Duodenal mucosa (tissue), 2 donors: ENCODE data around the gene NPSR1.
"Not testable (repeated sequence)": the region's sequence is repeated elsewhere in the genome, so short reads cannot be mapped to it uniquely, and the experiment has no call there.

Experiments
- H3K27ac ChIP-seq: one replicate; pipeline ENCODE4 v1.7.0; 2013; ENCODE audit warnings: low read depth, low read length
- H3K27me3 ChIP-seq, 2 donors: one replicate each; pipeline ENCODE4 v1.7.0; 2013; ENCODE audit warnings: low read length in 2 of 2, control low read depth in 1 of 2; ENCODE audit not compliant: insufficient read depth in 2 of 2, control insufficient read depth in 1 of 2
- H3K36me3 ChIP-seq, 2 donors: one replicate each; pipeline ENCODE4 v1.7.0; 2013; ENCODE audit warnings: low read length in 2 of 2, control low read depth in 1 of 2; ENCODE audit not compliant: insufficient read depth in 2 of 2, control insufficient read depth in 1 of 2
- H3K4me1 ChIP-seq, 2 donors: one replicate each; pipeline ENCODE4 v1.7.0; 2013; ENCODE audit warnings: low read length in 2 of 2, control low read depth in 1 of 2; ENCODE audit not compliant: insufficient read depth in 2 of 2, control insufficient read depth in 1 of 2
- H3K4me3 ChIP-seq, 2 donors: one replicate each; pipeline ENCODE4 v1.7.0; 2013; ENCODE audit warnings: low read length in 2 of 2, low read depth in 1 of 2
- H3K9ac ChIP-seq, 2 donors: one replicate each; pipeline ENCODE4 v1.7.0; 2013; ENCODE audit warnings: low read length in 2 of 2, low read depth in 1 of 2
- H3K9me3 ChIP-seq, 2 donors: one replicate each; pipeline ENCODE4 v1.7.0; 2013; ENCODE audit warnings: low read length in 2 of 2, control low read depth in 1 of 2; ENCODE audit not compliant: control insufficient read depth in 1 of 2

The NPSR1 gene

DNA sequence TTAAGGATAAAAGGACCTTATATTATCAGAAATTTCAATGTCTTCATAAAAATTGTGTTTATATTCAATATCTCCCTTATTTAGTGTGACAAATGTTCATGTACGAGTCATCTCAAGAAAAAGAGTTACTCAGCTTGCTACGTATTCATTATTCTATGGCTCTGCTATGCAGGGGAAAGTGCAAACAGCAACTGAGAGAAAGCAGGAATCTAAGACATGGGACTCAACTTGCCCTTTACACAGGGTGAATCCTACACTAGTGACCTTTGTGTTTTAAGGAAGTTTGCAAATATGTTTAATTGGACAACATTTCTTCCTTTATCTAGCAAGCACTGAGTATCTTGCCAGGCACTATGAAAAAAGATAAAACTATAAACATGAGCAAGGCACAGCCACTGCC lies 104.7 kb downstream of the NPSR1 start:
- Histone ChIP-seq H3K27me3 (no peaks in the 10 kb centered on the region), H3K4me1 (no peaks in the 10 kb centered on the region), H3K9ac (no peak overlapping the region), H3K4me3 (no peak overlapping the region), H3K27ac (no peak overlapping the region), H3K9me3 (no peaks in the 10 kb centered on the region), H3K36me3 (no peaks in the 10 kb centered on the region)

DNA sequence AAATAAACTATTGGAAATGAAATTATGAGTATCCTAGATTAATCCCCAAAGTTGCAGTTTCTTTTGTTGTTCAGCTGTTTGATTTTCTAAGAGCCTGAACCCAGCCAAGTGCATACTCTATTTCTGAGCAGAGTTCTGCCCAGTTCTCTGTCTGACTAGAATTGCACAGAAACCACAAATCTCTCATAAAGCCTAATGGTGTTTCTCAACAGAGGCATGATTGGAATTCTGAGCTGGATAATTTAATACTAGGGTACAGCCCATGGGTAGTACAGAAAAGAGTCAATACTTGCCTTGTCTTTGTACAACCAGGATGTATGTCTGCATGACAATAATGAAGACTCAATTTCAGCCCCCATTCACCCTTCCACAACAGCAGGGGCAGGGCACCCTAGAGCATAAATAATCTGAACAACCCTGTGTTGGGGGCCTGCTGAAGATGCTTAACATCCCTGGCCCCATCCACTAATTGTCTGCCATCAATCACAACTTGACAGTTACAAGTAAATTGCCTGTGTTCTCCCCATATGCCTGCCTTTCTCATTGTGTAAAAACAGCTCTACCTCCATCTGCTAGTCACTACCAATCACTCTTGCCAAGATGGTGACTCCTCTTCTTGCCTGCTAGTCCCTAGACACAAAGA lies 114.4 kb downstream of the NPSR1 start:
- Histone ChIP-seq H3K27me3 (no peaks in the 10 kb centered on the region), H3K4me1 (no peaks in the 10 kb centered on the region), H3K27ac (no peak overlapping the region), H3K36me3 (no peaks in the 10 kb centered on the region), H3K9me3 (peaks cover 0 to 2% of the 10 kb centered on the region in 2 donors), H3K9ac (no peak overlapping the region), H3K4me3 (no peak overlapping the region)

DNA sequence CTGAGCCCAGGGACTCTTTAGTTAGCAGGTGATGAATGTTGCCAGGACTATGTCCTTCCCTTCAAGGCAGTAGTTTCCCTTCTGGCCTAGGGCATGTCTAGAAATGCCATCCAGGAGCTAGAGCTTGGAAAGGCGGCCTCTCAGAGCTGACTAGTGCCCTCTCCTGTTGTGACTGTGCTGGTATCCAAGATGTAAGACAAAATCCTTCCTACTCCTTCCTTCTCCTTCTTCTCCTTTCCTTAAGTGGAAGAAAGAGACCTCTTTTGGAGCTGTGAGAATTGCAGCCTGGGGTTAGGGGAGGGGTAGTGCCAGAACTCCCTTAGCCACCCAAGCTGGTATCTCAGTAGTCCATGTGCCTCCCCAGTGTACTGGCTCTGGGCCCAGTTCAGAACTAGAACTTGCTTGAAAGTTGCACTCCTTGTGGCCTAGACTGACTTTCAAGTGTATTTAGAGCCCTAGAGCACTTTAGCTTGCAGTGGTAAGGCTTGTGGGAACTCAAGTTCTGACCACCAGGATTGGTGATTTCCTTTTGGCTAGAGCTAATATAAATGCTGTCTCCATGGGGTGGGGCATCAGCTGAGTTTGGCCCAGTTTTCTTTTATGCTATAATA lies 118.8 kb downstream of the NPSR1 start:
- Histone ChIP-seq H3K4me3 (no peak overlapping the region), H3K9ac (no peak overlapping the region), H3K9me3 (peaks cover 0 to 5% of the 10 kb centered on the region in 2 donors), H3K4me1 (no peaks in the 10 kb centered on the region), H3K27ac (no peak overlapping the region), H3K36me3 (no peaks in the 10 kb centered on the region), H3K27me3 (no peaks in the 10 kb centered on the region)

DNA sequence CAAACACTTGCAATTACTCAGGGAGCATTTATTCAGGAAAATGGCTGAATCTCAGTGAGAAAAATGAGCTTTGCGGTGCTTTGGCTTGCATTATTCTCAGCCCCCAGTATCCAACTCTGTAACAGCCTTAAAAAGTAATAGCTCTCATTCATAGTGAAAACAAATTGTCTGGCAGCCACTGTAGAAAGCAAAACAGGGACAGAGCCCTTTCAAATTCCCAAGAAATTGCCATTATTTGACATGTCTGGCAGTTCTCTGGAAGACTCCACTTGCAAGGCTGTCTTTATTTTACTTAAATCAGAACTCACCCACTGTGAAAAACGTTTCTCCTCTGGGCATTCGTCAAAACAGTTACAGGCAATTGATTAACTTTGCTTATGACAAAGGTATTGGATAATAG lies 122.5 kb downstream of the NPSR1 start:
- H3K27me3 ChIP-seq: no peaks in the 10 kb centered on the region
- H3K9ac ChIP-seq: no peak overlapping the region
- no peaks in the 10 kb centered on the region for H3K36me3 ChIP-seq
- H3K9me3 ChIP-seq: peaks cover 4 to 11% of the 10 kb centered on the region in 2 donors
- H3K4me1 ChIP-seq: no peaks in the 10 kb centered on the region
- H3K27ac ChIP-seq: no peak overlapping the region
- H3K4me3 ChIP-seq: no peak overlapping the region

DNA sequence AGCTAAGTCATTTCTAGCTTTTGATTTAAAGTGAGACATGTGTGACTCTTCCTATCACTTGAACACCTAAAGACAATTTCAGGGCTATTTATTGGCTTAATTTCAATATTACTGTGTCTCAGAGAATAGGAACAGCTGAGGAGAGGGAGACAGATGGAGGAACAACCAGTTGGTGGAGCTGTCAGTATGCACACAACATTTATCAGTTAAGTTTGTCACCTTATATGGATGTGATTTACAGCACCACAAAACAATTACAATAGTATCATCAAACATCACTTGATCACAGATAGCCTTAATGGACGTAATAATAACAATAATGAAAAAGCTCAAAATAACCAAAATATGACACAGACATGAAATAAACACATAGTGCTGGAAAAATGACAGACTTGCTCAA lies 129.6 kb downstream of the NPSR1 start:
- Histone ChIP-seq H3K9ac (no peak overlapping the region), H3K4me1 (no peaks in the 10 kb centered on the region), H3K27ac (no peak overlapping the region)

DNA sequence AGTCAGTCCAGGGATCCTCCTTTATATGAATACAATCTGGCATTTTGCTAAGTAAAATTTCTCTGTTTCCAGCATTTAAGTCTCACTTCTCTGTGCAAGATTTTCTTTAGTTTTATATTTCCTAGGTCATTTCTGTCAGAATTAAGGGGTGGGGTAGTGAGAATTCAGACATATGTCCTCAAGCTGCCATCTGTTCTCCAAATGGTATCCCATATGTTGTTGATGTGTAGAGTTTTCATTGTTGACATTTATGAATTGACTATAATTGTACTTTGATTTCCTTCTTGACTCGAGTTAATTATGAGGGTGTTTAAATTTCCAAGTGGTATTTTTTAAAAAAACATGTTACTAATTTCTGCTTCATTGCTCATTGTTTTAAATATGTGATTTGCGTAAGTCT lies 148.8 kb downstream of the NPSR1 start:
- no peak overlapping the region for H3K27ac ChIP-seq
- H3K27me3 ChIP-seq: no peaks in the 10 kb centered on the region
- H3K9ac ChIP-seq: no peak overlapping the region
- H3K4me3 ChIP-seq: no peak overlapping the region
- H3K36me3 ChIP-seq: no peaks in the 10 kb centered on the region
- no peaks in the 10 kb centered on the region for H3K4me1 ChIP-seq
- no peaks in the 10 kb centered on the region for H3K9me3 ChIP-seq

More for the DNA sequence above, 129.6 kb downstream of the NPSR1 start:
- H3K9me3 ChIP-seq: no peaks in the 10 kb centered on the region
- H3K36me3 ChIP-seq: no peaks in the 10 kb centered on the region
- no peaks in the 10 kb centered on the region for H3K27me3 ChIP-seq
- H3K4me3 ChIP-seq: no peak overlapping the region

DNA sequence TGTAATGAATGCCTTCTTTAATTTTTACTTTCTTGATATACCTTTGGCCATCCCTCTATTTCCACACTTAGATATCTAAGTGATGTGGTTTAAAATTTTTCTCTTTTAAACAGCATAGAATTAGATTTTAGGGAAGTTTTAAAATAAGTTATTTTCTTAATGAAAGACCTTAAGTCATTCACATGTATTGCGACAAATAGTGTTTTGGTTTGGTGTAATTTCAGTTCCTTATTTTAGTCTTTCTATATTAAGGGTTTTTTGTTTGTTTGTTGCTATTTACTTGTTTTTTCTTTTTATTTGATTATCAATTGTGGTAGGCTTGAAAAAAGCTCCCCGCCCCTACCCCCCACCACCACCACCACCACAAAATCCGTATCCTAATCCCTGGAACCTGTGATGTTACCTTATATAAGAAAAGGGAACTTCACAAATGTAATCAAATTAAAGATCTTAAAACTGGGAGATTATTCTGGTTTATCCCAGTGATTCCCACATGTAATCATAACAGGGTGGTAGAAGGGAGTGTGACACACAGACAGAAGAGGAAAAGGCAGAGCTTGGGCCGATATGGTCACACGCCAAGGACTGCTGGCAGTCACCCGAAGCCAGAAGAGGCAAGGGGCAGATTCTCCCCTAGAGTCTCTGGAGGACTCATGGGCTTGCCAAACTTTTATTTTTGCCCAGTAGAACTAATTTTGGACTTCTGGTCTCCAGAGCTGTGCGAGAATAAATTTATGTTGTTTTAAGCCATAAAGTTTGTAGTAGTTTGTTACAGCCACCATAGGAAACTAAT lies 149.7 kb downstream of the NPSR1 start:
- no peaks in the 10 kb centered on the region for H3K4me1 ChIP-seq
- no peaks in the 10 kb centered on the region for H3K27me3 ChIP-seq
- no peaks in the 10 kb centered on the region for H3K9me3 ChIP-seq
- H3K36me3 ChIP-seq: no peaks in the 10 kb centered on the region
- no peak overlapping the region for H3K4me3 ChIP-seq
- no peak overlapping the region for H3K27ac ChIP-seq
- H3K9ac ChIP-seq: no peak overlapping the region

DNA sequence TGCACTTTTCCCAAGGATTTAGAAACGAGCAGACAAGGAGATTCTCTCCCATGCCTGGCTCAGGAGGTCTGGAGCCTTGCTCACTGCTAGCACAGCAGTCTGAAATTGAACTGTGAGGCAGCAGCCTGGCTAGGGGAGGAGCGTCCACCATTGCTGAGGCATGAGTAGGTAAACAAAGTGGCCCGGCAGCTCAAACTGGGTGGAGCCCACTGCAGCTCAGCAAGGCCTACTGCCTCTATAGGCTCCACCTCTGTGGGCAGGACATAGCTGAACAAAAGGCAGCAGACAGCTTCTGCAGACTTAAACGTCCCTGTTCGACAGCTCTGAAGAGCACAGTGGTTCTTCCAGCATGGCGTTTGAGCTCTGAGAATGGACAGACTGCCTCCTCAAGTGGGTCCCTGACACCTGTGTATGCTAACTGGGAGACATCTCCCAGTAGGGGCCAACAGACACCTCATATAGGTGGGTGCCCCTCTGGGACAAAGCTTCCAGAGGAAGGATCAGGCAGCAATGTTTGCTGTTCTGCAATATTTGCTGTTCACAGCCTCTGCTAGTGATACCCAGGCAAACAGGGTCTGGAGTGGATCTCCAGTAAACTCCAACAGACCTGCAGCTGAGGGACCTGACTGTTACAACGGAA lies 156.3 kb downstream of the NPSR1 start:
- not testable (repeated sequence) for H3K27ac ChIP-seq, H3K4me3 ChIP-seq, H3K9ac ChIP-seq, H3K27me3 ChIP-seq, H3K4me1 ChIP-seq, H3K36me3 ChIP-seq, H3K9me3 ChIP-seq

DNA sequence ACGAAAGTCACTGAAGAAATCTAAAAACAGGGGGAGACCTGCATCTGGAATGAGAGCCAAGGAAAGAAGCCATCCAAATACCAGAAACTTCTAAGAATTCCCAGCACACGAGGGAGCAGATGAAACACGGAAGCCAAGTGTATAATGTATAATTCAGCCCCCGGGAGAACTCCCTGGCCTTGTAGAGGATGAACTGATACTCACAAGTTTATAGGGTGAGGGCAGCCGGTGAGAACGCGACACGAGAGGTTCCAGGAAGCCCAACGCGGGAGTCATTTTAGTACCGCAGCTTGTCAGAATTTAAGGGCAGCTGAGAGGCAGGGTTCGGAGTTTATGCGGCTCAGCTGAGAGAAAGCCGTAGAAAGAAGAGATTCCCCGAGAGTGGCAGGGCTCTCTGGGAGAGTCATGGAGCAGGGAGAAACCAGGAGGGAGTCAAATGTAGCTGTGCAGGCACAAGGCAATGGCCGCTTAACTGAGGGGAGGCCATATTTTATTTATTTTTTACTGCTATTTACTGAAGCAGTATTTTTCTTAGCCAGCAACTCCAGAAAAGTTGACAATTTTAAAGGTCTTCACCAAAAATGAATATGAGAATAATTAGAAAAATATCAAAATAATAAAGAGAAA lies 164.0 kb downstream of the NPSR1 start:
- Histone ChIP-seq H3K27me3 (no peaks in the 10 kb centered on the region), H3K4me1 (no peaks in the 10 kb centered on the region)

More for the DNA sequence above, 164.0 kb downstream of the NPSR1 start:
- no peaks in the 10 kb centered on the region for H3K36me3 ChIP-seq
- H3K9ac ChIP-seq: no peak overlapping the region
- no peak overlapping the region for H3K4me3 ChIP-seq
- H3K9me3 ChIP-seq: no peaks in the 10 kb centered on the region
- no peak overlapping the region for H3K27ac ChIP-seq
